OCI-LY1 (cell line): ENCODE measurements around the gene BICDL1.

ENCODE experiments used
- H2AFZ ChIP-seq: fragments of 200-600 bp; sonication (generic), shearing (Covaris generic); 2 replicates; pipeline ENCODE4 v1.6.0; 2014; ENCODE audit warnings: antibody characterized with exemption, mild to moderate bottlenecking, low read length
- H3F3A ChIP-seq: fragments of 200-600 bp; sonication (generic), shearing (Covaris generic); 2 replicates; pipeline ENCODE4 v1.6.0; 2014; ENCODE audit warnings: mild to moderate bottlenecking, antibody characterized with exemption, low read length, moderate library complexity; ENCODE audit not compliant: insufficient read depth
- H3K27ac ChIP-seq: fragments of 200-600 bp; sonication (generic); 2 replicates; pipeline ENCODE4 v1.5.1; 2014; ENCODE audit warnings: low read length, mixed run types, mild to moderate bottlenecking, low read depth; ENCODE audit not compliant: poor library complexity, severe bottlenecking
- H3K27me3 ChIP-seq: fragments of 200-600 bp; sonication (generic); 2 replicates; pipeline ENCODE4 v1.6.0; 2014; ENCODE audit warnings: antibody characterized with exemption, mild to moderate bottlenecking, low read length, moderate library complexity; ENCODE audit not compliant: insufficient read depth
- H3K36me3 ChIP-seq: fragments of 200-600 bp; sonication (generic); 2 replicates; pipeline ENCODE4 v1.6.1; 2014; ENCODE audit warnings: mild to moderate bottlenecking, antibody characterized with exemption, low read length, moderate library complexity, mixed read lengths; ENCODE audit not compliant: insufficient read depth
- H3K4me1 ChIP-seq: fragments of 200-600 bp; sonication (generic); 2 replicates; pipeline ENCODE4 v1.5.1; 2014; ENCODE audit warnings: mild to moderate bottlenecking, low read length, moderate library complexity; ENCODE audit not compliant: insufficient read depth, severe bottlenecking
- H3K4me2 ChIP-seq: fragments of 200-600 bp; sonication (generic), shearing (Covaris generic); 2 replicates; pipeline ENCODE4 v1.6.1; 2014; ENCODE audit warnings: low read length
- H3K4me3 ChIP-seq: fragments of 200-600 bp; sonication (generic); 2 replicates; pipeline ENCODE4 v1.5.1; 2014; ENCODE audit warnings: low read length, low read depth, mild to moderate bottlenecking, mixed read lengths; ENCODE audit not compliant: poor library complexity, severe bottlenecking
- H3K79me2 ChIP-seq: fragments of 200-600 bp; shearing (Covaris generic); 2 replicates; pipeline ENCODE4 v1.6.1; 2016; ENCODE audit warnings: mixed run types, low read length, mixed read lengths; ENCODE audit not compliant: insufficient read depth
- H3K9ac ChIP-seq: fragments of 200-600 bp; sonication (generic), shearing (Covaris generic); 2 replicates; pipeline ENCODE4 v1.6.1; 2014; ENCODE audit warnings: mild to moderate bottlenecking, low read length, mixed read lengths
- H3K9me2 ChIP-seq: fragments of 200-600 bp; sonication (generic), shearing (Covaris generic); 2 replicates; pipeline ENCODE4 v1.6.1; 2014; ENCODE audit warnings: low read depth, mild to moderate bottlenecking, low read length, mixed read lengths
- H3K9me3 ChIP-seq: fragments of 200-600 bp; shearing (Covaris generic); 2 replicates; pipeline ENCODE4 v1.6.1; 2014; ENCODE audit warnings: low read length, mixed read lengths
- H4K20me1 ChIP-seq: fragments of 200-600 bp; sonication (generic), shearing (Covaris generic); 2 replicates; pipeline ENCODE4 v1.6.0; 2016; ENCODE audit warnings: mild to moderate bottlenecking, low read length; ENCODE audit not compliant: insufficient read depth
- CTCF ChIP-seq: fragments of 200-600 bp; sonication (generic), shearing (Covaris generic); IDR thresholded peaks from 2 replicates; pipeline ENCODE4 v1.5.1; 2017; ENCODE audit warnings: mild to moderate bottlenecking, antibody characterized with exemption, low read length, moderate library complexity, mixed read lengths
- EZH2 ChIP-seq: fragments of 200-600 bp; sonication (generic), shearing (Covaris generic); IDR thresholded peaks from 2 replicates; pipeline ENCODE4 v1.8.0; 2017; ENCODE audit warnings: borderline replicate concordance, mixed run types, mild to moderate bottlenecking, antibody characterized with exemption, low read length, moderate library complexity, mixed read lengths

Gene BICDL1

DNA sequence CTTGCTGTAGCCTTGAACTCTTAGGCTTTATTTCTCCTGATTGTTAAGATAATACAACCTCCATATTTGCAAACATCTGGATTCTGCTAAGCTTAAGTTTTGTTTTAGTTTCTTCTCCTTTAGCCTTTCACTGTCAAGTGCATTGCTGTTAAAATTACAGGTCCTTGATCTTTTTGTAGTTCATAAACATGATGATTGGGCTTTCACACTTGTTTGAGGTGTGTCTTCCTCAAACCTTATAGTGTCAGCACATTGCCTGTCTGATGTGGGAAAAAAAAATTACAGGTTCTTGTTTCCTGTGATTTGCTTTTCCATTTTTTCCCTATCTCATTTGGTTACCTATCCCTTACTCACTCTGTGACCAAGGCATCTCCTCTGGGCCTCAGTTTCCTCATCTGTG lies 59.2 kb downstream of the BICDL1 start:
- Histone ChIP-seq H3K27ac (no peak overlapping the region), H3K9ac (no peak overlapping the region), H3K9me2 (no peaks in the 10 kb centered on the region), H3K79me2 (no peaks in the 10 kb centered on the region), H3K4me2 (no peak overlapping the region), H2AFZ (no peak overlapping the region), H3K27me3 (no peaks in the 10 kb centered on the region), H3K36me3 (peaks cover 4% of the 10 kb centered on the region; the same call in 1 of the 2 replicates), H3K4me1 (peaks cover 14% of the 10 kb centered on the region), H3K9me3 (no peaks in the 10 kb centered on the region), H3F3A (no peaks in the 10 kb centered on the region), H3K4me3 (no peak overlapping the region), H4K20me1 (no peaks in the 10 kb centered on the region)
- TF ChIP-seq CTCF (no peak), EZH2 (no peak)

DNA sequence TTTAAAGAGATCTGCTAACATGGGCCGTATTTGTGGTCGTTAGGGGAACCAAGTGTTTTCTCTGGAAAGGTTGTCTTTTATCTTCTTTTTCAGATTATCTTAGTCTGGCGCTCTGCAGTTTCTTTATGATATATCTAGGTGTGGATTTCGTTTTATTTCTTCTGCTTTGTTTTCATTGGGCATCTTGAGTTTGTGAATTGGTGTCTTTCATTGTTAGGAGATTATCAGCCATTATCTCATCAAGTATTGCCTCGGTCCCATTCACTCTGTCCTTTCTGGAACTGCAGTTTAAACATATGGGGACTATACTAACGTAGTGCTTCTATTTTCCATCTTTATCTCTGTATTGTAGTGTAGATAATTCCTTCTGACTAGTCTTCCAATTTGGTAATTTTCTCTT lies 60.4 kb downstream of the BICDL1 start:
- H3K36me3 ChIP-seq = no peaks in the 10 kb centered on the region
- no peaks in the 10 kb centered on the region for H3K9me3 ChIP-seq
- no peaks in the 10 kb centered on the region for H3K27me3 ChIP-seq
- no peak for TF ChIP-seq EZH2
- no peak overlapping the region for H3K4me2 ChIP-seq
- H3K4me3 ChIP-seq = no peak overlapping the region
- H3K27ac ChIP-seq = no peak overlapping the region
- no peak overlapping the region for H2AFZ ChIP-seq
- no peaks in the 10 kb centered on the region for H4K20me1 ChIP-seq
- H3K9me2 ChIP-seq = no peaks in the 10 kb centered on the region
- no peaks in the 10 kb centered on the region for H3K79me2 ChIP-seq
- H3K4me1 ChIP-seq = peaks cover 14% of the 10 kb centered on the region
- H3K9ac ChIP-seq = no peak overlapping the region
- H3F3A ChIP-seq = no peaks in the 10 kb centered on the region

DNA sequence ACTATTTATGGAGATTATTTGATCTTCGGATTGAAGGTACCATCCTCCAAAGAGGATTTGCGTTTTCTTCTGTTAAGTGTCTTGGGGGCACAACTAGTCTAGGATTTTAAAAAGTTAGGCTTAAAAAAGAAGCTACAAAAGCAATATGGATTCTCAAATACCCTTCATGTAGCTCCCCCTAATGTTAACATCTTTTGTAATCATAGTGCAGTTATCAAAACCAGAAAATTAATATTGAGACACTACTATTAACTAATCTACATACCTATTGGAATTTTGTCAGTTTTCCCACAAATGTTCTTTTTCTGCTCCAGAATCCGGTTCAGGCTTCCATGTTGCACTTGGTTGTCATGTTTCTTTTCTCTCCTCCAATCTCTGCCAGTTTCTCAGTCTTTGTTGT lies 62.5 kb downstream of the BICDL1 start:
- H3K27ac ChIP-seq = no peak overlapping the region
- no peaks in the 10 kb centered on the region for H3K9me3 ChIP-seq
- H4K20me1 ChIP-seq = no peaks in the 10 kb centered on the region
- H3K36me3 ChIP-seq = no peaks in the 10 kb centered on the region
- H3K4me2 ChIP-seq = no peak overlapping the region
- H3K9ac ChIP-seq = no peak overlapping the region
- TF ChIP-seq EZH2 = no peak
- no peak for TF ChIP-seq CTCF
- no peak overlapping the region for H3K4me3 ChIP-seq
- H3K79me2 ChIP-seq = no peaks in the 10 kb centered on the region
- H3F3A ChIP-seq = no peaks in the 10 kb centered on the region
- no peaks in the 10 kb centered on the region for H3K27me3 ChIP-seq
- no peak overlapping the region for H2AFZ ChIP-seq
- no peaks in the 10 kb centered on the region for H3K9me2 ChIP-seq
- H3K4me1 ChIP-seq = peaks cover 9% of the 10 kb centered on the region

GRCh38 chr12:120054293-120054692 lies 65.3 kb downstream of the BICDL1 start:
- Histone ChIP-seq H4K20me1 (no peaks in the 10 kb centered on the region), H3K27ac (no peak overlapping the region), H3K4me2 (no peak overlapping the region), H3K9me2 (no peaks in the 10 kb centered on the region), H3K36me3 (no peaks in the 10 kb centered on the region), H3K4me1 (no peaks in the 10 kb centered on the region), H3K9ac (no peak overlapping the region), H3K27me3 (no peaks in the 10 kb centered on the region), H3K4me3 (no peak overlapping the region), H2AFZ (no peak overlapping the region), H3K9me3 (no peaks in the 10 kb centered on the region), H3F3A (no peaks in the 10 kb centered on the region), H3K79me2 (no peaks in the 10 kb centered on the region)
- TF ChIP-seq EZH2 (no peak), CTCF (no peak)
